HL-60 (cell line): ENCODE data around the gene CSAD.

ENCODE experiments used
- CTCF ChIP-seq: IDR thresholded peaks from one replicate; pipeline ENCODE4 v1.5.1; 2011; ENCODE audit warnings: low read length, control low read depth, inconsistent platforms; ENCODE audit not compliant: insufficient read depth
- GABPA ChIP-seq: IDR thresholded peaks from 2 replicates; pipeline ENCODE4 v1.6.1; 2012; ENCODE audit warnings: low read depth
- POLR2AphosphoS5 ChIP-seq: IDR thresholded peaks from 2 replicates; pipeline ENCODE4 v1.6.1; 2012; ENCODE audit warnings: low read depth
- REST ChIP-seq: IDR thresholded peaks from 2 replicates; pipeline ENCODE4 v1.6.1; 2012; ENCODE audit warnings: low read depth; ENCODE audit not compliant: insufficient replicate concordance

- TF ChIP-seq CTCF (peak; percentile 100), REST (no peak), POLR2AphosphoS5 (0 out of 2 replicates have a peak, but pooled peaks have one; percentile 53), GABPA (no peak)
Measured at GRCh38 chr12:53159195-53159839, 21.4 kb downstream of the CSAD start.
